GM19328 (cell line): ENCODE data around the gene CTNS.

Experiments used
- ATAC-seq: cut with Tn5 transposase; IDR thresholded peaks from one replicate; pipeline ENCODE4 v1.9.1; 2021; ENCODE audit warnings: mild to moderate bottlenecking, moderate library complexity; ENCODE audit not compliant: unreplicated experiment

Gene CTNS

DNA sequence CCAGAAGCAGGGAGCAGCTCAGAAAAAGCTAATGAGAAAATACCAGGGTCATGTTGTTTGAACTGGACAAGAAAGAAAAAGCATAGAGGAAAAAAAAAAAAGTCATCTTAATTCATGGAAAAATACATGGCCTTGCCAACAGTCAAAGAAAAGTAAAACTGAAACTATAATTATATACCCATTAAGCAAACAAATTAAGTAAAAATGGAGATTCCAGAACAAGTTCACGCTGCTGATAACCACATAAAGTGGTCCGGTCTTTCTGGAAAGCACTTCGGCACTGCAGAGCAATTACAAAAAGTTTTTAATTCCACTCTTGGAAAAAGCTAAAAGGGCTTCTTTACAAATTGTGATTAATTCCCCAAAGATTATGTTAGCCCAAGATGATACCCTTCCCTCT, 71.8 kb downstream of the CTNS start:
- ATAC-seq: no peak

DNA sequence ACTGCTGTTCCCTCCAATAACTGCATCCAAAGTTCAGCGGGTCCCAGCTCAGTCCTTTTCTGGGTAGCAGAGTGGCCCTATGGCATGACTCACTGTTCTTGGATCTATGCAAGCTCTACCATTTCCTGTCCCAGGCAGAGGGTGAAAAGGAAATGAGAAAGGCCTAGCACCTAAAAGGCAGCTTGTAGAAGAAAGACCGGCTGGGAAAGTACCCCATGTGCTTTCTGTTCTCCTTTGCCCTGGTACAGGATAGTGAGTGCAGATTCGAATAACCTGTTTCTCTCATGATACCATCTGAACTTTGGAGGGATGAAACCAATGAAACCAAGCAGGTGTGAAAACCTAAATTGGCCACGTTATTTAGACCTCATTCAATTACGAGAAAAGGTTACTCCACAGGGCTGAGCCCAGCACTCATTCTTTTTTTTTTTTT, 74.4 kb downstream of the CTNS start:
- ATAC-seq: peak; percentile 86
